ENCODE data around the gene NR2F6. TPM values are rescaled to one million over a fixed set of nuclear protein-coding genes. Genes with fewer than 3 reads are reported as not detected.

The NR2F6 gene
- total RNA-seq, 1 donor from 2014 or later, result 41.3 TPM

GRCh38 chr19:17209126-17210036, 36.3 kb downstream of the NR2F6 start:
- Histone ChIP-seq H3K4me1 (peaks cover under 1% of the 10 kb centered on the region), H3K36me3 (peaks cover 0 to 37% of the 10 kb centered on the region in 2 donors), H3K9me3 (no peaks in the 10 kb centered on the region), H3K27ac (no peak overlapping the region), H3K27me3 (no peaks in the 10 kb centered on the region), H3K4me3 (no peak overlapping the region)
- no peak for TF ChIP-seq POLR2AphosphoS5 (IDR thresholded peaks at IDR 0.05; ENCODE audit: insufficient read depth in 1 of 2, low read depth in 1 of 2)
- no peak for TF ChIP-seq POLR2A (IDR thresholded peaks at IDR 0.05)
- no peak for DNase-seq (ENCODE audit: extremely low spot score in 2 of 2)
- intact Hi-C loops (cut with DNase I), result loop anchor here (5.0 kb wide), 1 partner anchor 68 kb away; no protein-coding TSS in a partner anchor

GRCh38 chr19:17206736-17207581, 38.8 kb downstream of the NR2F6 start:
- Histone ChIP-seq H3K9me3 (no peaks in the 10 kb centered on the region), H3K27ac (no peak overlapping the region), H3K4me3 (no peak overlapping the region), H3K4me1 (no peaks in the 10 kb centered on the region), H3K36me3 (peaks cover 4 to 47% of the 10 kb centered on the region in 2 donors), H3K27me3 (no peaks in the 10 kb centered on the region)
- DNase-seq (ENCODE audit: extremely low spot score in 2 of 2), result no peak
- intact Hi-C loops (cut with DNase I), result loop anchor here (5.0 kb wide), 1 partner anchor 70 kb away; no protein-coding TSS in a partner anchor
- TF ChIP-seq POLR2AphosphoS5 (IDR thresholded peaks at IDR 0.05; ENCODE audit: insufficient read depth in 1 of 2, low read depth in 1 of 2) (no peak), POLR2A (IDR thresholded peaks at IDR 0.05) (no peak), CTCF (IDR thresholded peaks at IDR 0.05) (no peak)

- H3K4me1 ChIP-seq, result no peaks in the 10 kb centered on the region
- intact Hi-C loops (cut with DNase I), result loop anchor here (5.0 kb wide), 1 partner anchor 72 kb away; no protein-coding TSS in a partner anchor
- TF ChIP-seq CTCF (IDR thresholded peaks at IDR 0.05), result peak; percentile 17 to 53 (median 23)
- TF ChIP-seq POLR2AphosphoS5 (IDR thresholded peaks at IDR 0.05; ENCODE audit: insufficient read depth in 1 of 2, low read depth in 1 of 2), result no peak
- no peak overlapping the region for H3K27ac ChIP-seq
- H3K9me3 ChIP-seq, result no peaks in the 10 kb centered on the region
- no peak overlapping the region for H3K4me3 ChIP-seq
- H3K36me3 ChIP-seq, result peaks cover 8 to 50% of the 10 kb centered on the region in 2 donors
- DNase-seq (ENCODE audit: extremely low spot score in 2 of 2), result no peak
- H3K27me3 ChIP-seq, result no peaks in the 10 kb centered on the region
Measured at GRCh38 chr19:17205237-17206140, 40.2 kb downstream of the NR2F6 start.

GRCh38 chr19:17202713-17203112, 43.0 kb downstream of the NR2F6 start:
- intact Hi-C loops (cut with DNase I), result no loop called here
- peaks cover 17 to 57% of the 10 kb centered on the region in 2 donors for H3K36me3 ChIP-seq

More at GRCh38 chr19:17202713-17203112, 43.0 kb downstream of the NR2F6 start:
- no peak overlapping the region for H3K4me3 ChIP-seq
- H3K27me3 ChIP-seq, result no peaks in the 10 kb centered on the region
- no peak overlapping the region for H3K27ac ChIP-seq
- no peaks in the 10 kb centered on the region for H3K9me3 ChIP-seq
- TF ChIP-seq POLR2AphosphoS5 (IDR thresholded peaks at IDR 0.05; ENCODE audit: insufficient read depth in 1 of 2, low read depth in 1 of 2) (no peak), POLR2A (IDR thresholded peaks at IDR 0.05) (no peak), CTCF (IDR thresholded peaks at IDR 0.05) (no peak)
- DNase-seq (ENCODE audit: extremely low spot score in 2 of 2), result no peak
- no peaks in the 10 kb centered on the region for H3K4me1 ChIP-seq
